Measurements from ENCODE around the gene ADGRF1.

Gene ADGRF1

DNA sequence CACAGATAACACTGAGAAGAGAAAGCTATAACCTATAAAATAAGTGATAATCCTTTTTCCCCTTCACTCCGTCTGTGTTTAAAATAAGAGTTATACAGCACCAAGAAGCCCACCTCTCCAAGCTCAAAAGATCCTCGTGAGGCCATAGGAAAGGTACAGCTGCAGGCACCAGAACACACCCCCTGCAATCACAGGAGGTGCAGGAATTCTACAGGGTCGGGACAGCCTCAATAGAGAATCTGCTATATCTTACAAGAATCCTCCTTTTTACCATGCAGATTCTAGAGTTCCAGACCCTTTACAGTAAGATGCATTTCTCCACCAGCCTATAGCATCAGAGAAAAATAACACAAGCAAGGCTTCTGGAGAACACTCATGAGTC is 5.0 kb upstream of the ADGRF1 start:
- no peaks in the 10 kb centered on the region for H4K20me1 ChIP-seq (ENCODE audit: control insufficient read depth, insufficient read depth, low read depth, low read length)
- H3K36me3 ChIP-seq (ENCODE audit: control insufficient read depth, low read length): no peaks in the 10 kb centered on the region
- no peaks in the 10 kb centered on the region for H3K9me3 ChIP-seq (ENCODE audit: control insufficient read depth, insufficient read depth, low read length)
- TF ChIP-seq, protein P1, sequence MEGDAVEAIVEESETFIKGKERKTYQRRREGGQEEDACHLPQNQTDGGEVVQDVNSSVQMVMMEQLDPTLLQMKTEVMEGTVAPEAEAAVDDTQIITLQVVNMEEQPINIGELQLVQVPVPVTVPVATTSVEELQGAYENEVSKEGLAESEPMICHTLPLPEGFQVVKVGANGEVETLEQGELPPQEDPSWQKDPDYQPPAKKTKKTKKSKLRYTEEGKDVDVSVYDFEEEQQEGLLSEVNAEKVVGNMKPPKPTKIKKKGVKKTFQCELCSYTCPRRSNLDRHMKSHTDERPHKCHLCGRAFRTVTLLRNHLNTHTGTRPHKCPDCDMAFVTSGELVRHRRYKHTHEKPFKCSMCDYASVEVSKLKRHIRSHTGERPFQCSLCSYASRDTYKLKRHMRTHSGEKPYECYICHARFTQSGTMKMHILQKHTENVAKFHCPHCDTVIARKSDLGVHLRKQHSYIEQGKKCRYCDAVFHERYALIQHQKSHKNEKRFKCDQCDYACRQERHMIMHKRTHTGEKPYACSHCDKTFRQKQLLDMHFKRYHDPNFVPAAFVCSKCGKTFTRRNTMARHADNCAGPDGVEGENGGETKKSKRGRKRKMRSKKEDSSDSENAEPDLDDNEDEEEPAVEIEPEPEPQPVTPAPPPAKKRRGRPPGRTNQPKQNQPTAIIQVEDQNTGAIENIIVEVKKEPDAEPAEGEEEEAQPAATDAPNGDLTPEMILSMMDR (IDR thresholded peaks at IDR 0.05; ENCODE audit: low read depth, low read length, poor library complexity, severe bottlenecking): no peak
- no peak for TF ChIP-seq EZH2phosphoT487 (IDR thresholded peaks at IDR 0.05; ENCODE audit: borderline replicate concordance, low read length)
- H3K4me3 ChIP-seq (ENCODE audit: low read length): no peak overlapping the region
- H3K27ac ChIP-seq (ENCODE audit: low read depth, low read length): no peak overlapping the region
- H3K79me2 ChIP-seq (ENCODE audit: control insufficient read depth, low read length): no peaks in the 10 kb centered on the region
- H3K4me2 ChIP-seq (ENCODE audit: low read length): no peak overlapping the region
- peaks cover 15% of the 10 kb centered on the region for H3K27me3 ChIP-seq (ENCODE audit: control insufficient read depth, low read length)
- H3K4me1 ChIP-seq (ENCODE audit: control insufficient read depth, low read length): 0 out of 2 replicates have a peak, but pooled peaks cover 4% of the 10 kb centered on the region
- no peaks in the 10 kb centered on the region for H3F3A ChIP-seq (ENCODE audit: control insufficient read depth, insufficient read depth)
- H3K9me2 ChIP-seq (replicated peaks; ENCODE audit: control insufficient read depth, low read length): no peaks in the 10 kb centered on the region

DNA sequence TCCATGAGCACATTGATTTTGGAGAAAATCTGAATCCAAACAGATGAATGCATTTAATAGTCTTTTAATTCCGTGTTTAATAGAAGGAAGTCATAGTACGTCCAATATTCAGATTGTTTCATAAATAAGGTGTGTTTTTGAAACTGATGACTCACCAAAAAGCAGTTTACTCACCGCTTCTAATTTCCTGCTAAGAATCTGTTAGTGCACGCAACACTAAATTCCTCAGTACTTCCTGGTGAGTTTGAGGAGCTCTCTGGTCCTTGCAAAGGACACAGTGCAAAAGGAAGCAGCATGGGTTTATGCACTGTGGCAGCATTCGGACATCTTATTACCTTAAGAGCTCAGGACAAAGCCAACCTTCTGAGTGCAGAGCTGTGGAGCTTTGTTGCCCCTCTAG is 2.3 kb upstream of the ADGRF1 start:
- Histone ChIP-seq H3K27me3 (ENCODE audit: control insufficient read depth, low read length) (peaks cover 15% of the 10 kb centered on the region), H3K27ac (ENCODE audit: low read depth, low read length) (no peak overlapping the region), H3K9me2 (replicated peaks; ENCODE audit: control insufficient read depth, low read length) (no peaks in the 10 kb centered on the region), H4K20me1 (ENCODE audit: control insufficient read depth, insufficient read depth, low read depth, low read length) (no peaks in the 10 kb centered on the region), H3F3A (ENCODE audit: control insufficient read depth, insufficient read depth) (no peaks in the 10 kb centered on the region), H3K4me1 (ENCODE audit: control insufficient read depth, low read length) (0 out of 2 replicates have a peak, but pooled peaks cover 4% of the 10 kb centered on the region), H3K36me3 (ENCODE audit: control insufficient read depth, low read length) (no peaks in the 10 kb centered on the region), H3K79me2 (ENCODE audit: control insufficient read depth, low read length) (no peaks in the 10 kb centered on the region), H3K4me3 (ENCODE audit: low read length) (no peak overlapping the region), H3K9me3 (ENCODE audit: control insufficient read depth, insufficient read depth, low read length) (no peaks in the 10 kb centered on the region), H3K4me2 (ENCODE audit: low read length) (no peak overlapping the region)
- TF ChIP-seq EZH2phosphoT487 (IDR thresholded peaks at IDR 0.05; ENCODE audit: borderline replicate concordance, low read length): no peak
- TF ChIP-seq, protein P1 (IDR thresholded peaks at IDR 0.05; ENCODE audit: low read depth, low read length, poor library complexity, severe bottlenecking): no peak

DNA sequence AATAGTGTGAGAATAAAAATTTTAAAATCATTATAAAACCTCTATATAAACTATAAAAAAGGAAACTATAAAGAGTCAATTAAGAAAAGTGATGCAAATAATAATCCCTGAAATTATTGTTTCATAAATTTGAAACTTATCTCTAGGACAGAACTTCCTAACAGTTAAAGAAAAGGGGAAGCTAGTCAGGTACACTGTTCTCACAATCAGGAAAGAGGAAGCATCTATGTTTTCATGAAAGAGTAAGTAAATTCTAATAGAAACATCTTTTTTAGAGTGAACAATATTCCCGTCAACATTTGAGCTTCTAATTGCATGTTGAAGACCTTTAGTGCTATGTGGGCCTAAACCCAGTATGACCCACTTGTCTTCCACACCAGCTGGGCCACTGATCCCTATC is 1.2 kb upstream of the ADGRF1 start:
- Histone ChIP-seq H3K9me2 (replicated peaks; ENCODE audit: control insufficient read depth, low read length) (no peaks in the 10 kb centered on the region), H3K27me3 (ENCODE audit: control insufficient read depth, low read length) (peaks cover 13% of the 10 kb centered on the region), H3K36me3 (ENCODE audit: control insufficient read depth, low read length) (no peaks in the 10 kb centered on the region), H3F3A (ENCODE audit: control insufficient read depth, insufficient read depth) (no peaks in the 10 kb centered on the region), H3K79me2 (ENCODE audit: control insufficient read depth, low read length) (no peaks in the 10 kb centered on the region), H3K4me2 (ENCODE audit: low read length) (no peak overlapping the region), H3K4me3 (ENCODE audit: low read length) (no peak overlapping the region), H3K9me3 (ENCODE audit: control insufficient read depth, insufficient read depth, low read length) (no peaks in the 10 kb centered on the region), H4K20me1 (ENCODE audit: control insufficient read depth, insufficient read depth, low read depth, low read length) (no peaks in the 10 kb centered on the region), H3K4me1 (ENCODE audit: control insufficient read depth, low read length) (0 out of 2 replicates have a peak, but pooled peaks cover 4% of the 10 kb centered on the region), H3K27ac (ENCODE audit: low read depth, low read length) (no peak overlapping the region)
- TF ChIP-seq EZH2phosphoT487 (IDR thresholded peaks at IDR 0.05; ENCODE audit: borderline replicate concordance, low read length): no peak
- TF ChIP-seq, protein P1 (IDR thresholded peaks at IDR 0.05; ENCODE audit: low read depth, low read length, poor library complexity, severe bottlenecking): no peak

Measured in DOHH2 (cell line).